HepG2 (cell line): ENCODE measurements around the gene HDAC4.

Source experiments
- POLR2AphosphoS5 ChIP-seq: IDR thresholded peaks from 2 replicates; pipeline ENCODE4 v1.6.1; 2012; ENCODE audit warnings: low read depth, low read length
- ZNF33B ChIP-seq: sonication (generic); formaldehyde crosslinking; IDR thresholded peaks from 2 replicates; pipeline ENCODE4 v1.5.1; 2020; ENCODE audit warnings: mild to moderate bottlenecking, missing genetic modification reagents
- ZNF350 ChIP-seq: sonication (generic); formaldehyde crosslinking; IDR thresholded peaks from 2 replicates; pipeline ENCODE4 v1.4.0; 2020; ENCODE audit warnings: mild to moderate bottlenecking, low read depth, missing genetic modification reagents, borderline replicate concordance
- TF ChIP-seq, protein P1 (sequence below): sonication (generic); formaldehyde crosslinking; IDR thresholded peaks from 2 replicates; pipeline ENCODE4 v1.5.0; 2020; ENCODE audit warnings: mild to moderate bottlenecking, missing genetic modification reagents, moderate library complexity
- TF ChIP-seq, protein P2 (sequence below): sonication (generic); formaldehyde crosslinking; IDR thresholded peaks from 2 replicates; pipeline ENCODE4 v1.4.0; 2020; ENCODE audit warnings: missing genetic modification reagents, borderline replicate concordance

DNA sequence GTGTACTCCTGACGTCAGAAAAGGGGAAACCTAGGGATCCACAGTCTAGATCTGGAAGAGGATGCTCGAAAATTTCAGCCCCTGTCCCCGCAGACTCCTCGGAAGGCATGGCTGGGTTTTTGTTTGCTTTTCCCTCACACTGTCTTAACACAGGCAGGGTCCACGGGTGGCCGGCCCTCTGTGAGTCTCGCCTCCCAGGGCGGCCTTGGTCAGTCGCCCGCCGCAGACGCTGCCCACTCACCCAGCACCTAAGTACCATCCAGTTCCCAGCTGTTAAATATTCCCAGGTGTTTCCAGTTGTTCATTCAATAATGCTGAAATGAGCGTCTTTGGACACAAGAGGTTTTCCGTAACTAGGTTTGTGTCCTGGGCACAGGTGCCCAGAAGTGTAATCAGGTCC is 359.8 kb downstream of the HDAC4 start:
- no peak for TF ChIP-seq POLR2AphosphoS5
- TF ChIP-seq ZNF33B (CRISPR knock-in tag): no peak
- TF ChIP-seq, protein P1, sequence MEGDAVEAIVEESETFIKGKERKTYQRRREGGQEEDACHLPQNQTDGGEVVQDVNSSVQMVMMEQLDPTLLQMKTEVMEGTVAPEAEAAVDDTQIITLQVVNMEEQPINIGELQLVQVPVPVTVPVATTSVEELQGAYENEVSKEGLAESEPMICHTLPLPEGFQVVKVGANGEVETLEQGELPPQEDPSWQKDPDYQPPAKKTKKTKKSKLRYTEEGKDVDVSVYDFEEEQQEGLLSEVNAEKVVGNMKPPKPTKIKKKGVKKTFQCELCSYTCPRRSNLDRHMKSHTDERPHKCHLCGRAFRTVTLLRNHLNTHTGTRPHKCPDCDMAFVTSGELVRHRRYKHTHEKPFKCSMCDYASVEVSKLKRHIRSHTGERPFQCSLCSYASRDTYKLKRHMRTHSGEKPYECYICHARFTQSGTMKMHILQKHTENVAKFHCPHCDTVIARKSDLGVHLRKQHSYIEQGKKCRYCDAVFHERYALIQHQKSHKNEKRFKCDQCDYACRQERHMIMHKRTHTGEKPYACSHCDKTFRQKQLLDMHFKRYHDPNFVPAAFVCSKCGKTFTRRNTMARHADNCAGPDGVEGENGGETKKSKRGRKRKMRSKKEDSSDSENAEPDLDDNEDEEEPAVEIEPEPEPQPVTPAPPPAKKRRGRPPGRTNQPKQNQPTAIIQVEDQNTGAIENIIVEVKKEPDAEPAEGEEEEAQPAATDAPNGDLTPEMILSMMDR (CRISPR knock-in tag): no peak
- TF ChIP-seq, protein P2, sequence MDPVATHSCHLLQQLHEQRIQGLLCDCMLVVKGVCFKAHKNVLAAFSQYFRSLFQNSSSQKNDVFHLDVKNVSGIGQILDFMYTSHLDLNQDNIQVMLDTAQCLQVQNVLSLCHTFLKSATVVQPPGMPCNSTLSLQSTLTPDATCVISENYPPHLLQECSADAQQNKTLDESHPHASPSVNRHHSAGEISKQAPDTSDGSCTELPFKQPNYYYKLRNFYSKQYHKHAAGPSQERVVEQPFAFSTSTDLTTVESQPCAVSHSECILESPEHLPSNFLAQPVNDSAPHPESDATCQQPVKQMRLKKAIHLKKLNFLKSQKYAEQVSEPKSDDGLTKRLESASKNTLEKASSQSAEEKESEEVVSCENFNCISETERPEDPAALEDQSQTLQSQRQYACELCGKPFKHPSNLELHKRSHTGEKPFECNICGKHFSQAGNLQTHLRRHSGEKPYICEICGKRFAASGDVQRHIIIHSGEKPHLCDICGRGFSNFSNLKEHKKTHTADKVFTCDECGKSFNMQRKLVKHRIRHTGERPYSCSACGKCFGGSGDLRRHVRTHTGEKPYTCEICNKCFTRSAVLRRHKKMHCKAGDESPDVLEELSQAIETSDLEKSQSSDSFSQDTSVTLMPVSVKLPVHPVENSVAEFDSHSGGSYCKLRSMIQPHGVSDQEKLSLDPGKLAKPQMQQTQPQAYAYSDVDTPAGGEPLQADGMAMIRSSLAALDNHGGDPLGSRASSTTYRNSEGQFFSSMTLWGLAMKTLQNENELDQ (CRISPR knock-in tag): no peak
- TF ChIP-seq ZNF350 (CRISPR knock-in tag): no peak
